ENCODE results near the gene GLIPR2.
"Not testable (repeated sequence)": the region's sequence is repeated elsewhere in the genome, so short reads cannot be mapped to it uniquely, and the experiment has no call there.

- not testable (repeated sequence) for TF ChIP-seq CTCF, POLR2A, EP300 (IDR thresholded peaks at IDR 0.05)
Observed at GRCh38 chr9:36180243-36180642, 43.7 kb downstream of the GLIPR2 start.

Measured in ovary (tissue), 3 donors.